GM18867 (cell line): ENCODE measurements around the gene MUC4.
"Not testable (repeated sequence)": the region's sequence is repeated elsewhere in the genome, so short reads cannot be mapped to it uniquely, and the experiment has no call there.

ENCODE experiments used
- ATAC-seq: cut with Tn5 transposase; IDR thresholded peaks from one replicate; pipeline ENCODE4 v1.9.1; 2021; ENCODE audit warnings: mild to moderate bottlenecking, moderate library complexity; ENCODE audit not compliant: unreplicated experiment

MUC4 gene

DNA sequence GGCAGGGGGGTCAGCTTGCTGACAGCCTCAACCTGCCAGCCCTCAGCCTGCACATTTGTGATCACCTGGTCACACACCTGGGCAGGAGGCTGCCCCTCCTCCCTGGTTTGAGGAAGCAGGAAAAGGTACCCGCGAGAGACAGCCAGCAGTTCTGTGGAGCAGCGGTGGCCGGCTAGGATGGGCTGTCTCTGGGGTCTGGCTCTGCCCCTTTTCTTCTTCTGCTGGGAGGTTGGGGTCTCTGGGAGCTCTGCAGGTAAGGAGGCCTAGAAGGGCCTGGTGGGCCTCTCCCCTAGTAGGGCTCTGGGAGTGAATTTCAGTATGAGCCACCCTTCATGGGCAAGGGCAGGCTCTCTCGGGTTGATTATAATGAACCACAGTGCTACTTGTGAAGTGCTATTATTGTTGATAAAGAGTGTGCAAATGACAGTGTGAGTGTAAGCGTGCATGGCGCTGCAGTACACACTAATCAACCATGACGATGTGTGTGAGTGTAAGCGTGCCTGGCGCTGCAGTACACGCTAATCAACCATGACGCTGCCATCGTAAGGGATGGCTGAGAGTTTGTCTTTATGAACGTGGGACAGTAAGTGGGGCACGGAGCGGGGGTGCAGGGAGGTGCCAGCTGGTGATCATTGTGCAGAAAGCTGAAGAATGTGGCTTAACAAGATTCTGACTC, 90.8 kb downstream of the MUC4 start, which contains the start of gene MUC20:
Gene MUC20 (plus strand): TSS at position 148 of the 676 bp plus-strand sequence. CDS start 30 bp downstream, at position 178.
- ATAC-seq: not testable (repeated sequence)

DNA sequence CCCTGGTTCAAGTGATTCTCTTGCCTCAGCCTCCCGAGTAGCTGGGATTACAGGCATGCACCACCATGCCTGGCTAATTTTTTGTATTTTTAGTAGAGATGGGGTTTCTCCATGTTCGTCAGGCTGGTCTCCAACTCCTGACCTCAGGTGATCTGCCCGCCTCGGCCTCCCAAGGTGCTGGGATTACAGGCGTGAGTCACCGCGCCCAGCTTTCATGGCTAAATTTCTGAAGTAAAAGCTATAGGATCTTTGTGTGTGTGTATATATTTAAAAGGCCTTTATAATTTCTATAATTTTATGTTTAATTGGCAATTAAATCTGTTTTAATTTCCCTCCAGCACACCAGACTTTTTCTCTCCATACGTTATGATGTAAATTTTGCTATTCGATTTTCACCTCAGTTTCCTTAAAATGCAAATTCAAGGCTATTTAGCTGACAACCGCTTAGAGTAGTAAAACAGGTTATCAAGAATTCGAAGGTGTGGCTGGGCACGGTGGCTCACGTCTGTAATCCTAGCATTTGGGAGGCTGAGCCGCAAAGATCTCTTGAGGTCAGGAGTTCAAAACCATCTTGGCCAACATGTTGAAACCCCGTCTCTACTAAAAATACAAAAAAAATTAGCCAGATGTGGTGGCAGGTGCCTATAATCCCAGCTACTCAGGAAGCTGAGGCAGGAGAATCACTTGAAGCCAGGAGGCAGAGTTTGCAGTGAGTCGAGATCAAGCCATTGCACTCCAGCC, 92.0 kb downstream of the MUC4 start:
- not testable (repeated sequence) for ATAC-seq

DNA sequence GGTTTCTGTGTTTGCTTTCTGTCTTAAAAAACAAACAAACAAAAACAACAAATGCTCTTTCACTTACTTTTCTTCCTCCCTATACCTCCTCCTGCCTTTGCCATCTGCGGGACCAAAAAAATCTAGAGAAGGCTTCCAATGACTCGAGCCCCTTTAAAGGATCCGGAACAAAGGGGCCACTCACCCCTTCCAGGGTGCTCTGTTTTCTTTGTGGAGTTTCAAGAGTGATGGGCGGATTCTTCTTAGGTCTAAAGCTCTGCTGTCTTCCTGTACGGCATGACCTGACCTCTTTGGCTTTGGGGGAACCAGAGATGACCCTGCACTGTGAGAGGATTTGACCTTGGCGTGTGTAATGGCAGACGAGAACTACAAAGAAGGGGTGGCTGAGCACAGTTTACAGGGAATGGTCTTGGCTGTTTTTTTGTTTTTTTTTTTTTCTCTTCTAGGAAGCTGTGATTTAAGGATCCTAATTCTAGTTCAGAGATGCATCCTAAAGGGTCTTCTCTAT, 93.2 kb downstream of the MUC4 start:
- no peak for ATAC-seq

DNA sequence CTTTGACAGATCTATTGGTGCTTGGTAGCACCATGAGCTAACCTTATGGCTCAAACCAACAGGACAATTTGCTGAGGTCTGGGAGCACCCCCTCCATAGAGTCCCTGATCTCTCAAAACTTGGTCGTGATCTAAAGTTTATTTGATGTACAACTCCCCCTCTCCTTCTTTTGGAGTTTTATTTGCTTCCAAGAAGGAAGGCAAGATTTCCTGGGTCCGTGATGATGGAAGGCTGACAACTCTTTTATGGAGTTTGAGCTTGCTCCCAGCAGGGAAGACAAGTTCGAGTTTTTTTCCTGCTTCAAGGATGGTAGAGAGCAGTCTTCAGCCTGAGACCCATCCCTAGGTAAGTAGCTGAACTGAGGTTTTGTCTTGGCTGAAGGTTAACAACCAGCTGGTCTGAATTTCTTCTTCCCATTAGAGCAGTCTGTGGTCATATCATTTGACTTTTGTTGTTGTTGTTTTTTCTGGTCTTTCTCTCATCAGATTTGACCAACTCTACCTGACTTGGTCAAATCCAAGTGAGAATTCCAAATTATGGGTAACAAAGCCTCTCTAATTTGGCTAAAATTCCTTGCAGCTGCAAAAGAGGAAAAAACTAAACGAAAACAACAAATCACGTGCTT, 93.8 kb downstream of the MUC4 start:
- no peak for ATAC-seq

DNA sequence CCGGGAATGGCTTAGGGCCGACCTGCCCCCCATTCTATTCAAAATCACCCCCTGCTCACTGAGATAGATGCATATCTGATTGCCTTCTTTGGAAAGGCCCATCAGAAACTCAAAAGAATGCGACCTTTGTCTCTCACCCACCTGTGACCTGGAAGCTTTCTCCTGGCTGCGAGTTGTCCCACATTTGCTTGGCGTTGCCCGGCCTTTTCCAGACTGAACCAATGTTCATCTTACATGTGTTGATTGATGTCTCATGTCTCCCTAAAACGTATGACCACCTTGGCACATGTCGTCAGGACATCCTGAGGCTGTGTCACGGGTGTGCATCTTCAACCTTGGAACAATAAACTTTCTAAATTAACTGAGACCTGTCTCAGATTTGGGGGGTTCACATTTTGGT, 94.3 kb downstream of the MUC4 start:
- no peak for ATAC-seq

DNA sequence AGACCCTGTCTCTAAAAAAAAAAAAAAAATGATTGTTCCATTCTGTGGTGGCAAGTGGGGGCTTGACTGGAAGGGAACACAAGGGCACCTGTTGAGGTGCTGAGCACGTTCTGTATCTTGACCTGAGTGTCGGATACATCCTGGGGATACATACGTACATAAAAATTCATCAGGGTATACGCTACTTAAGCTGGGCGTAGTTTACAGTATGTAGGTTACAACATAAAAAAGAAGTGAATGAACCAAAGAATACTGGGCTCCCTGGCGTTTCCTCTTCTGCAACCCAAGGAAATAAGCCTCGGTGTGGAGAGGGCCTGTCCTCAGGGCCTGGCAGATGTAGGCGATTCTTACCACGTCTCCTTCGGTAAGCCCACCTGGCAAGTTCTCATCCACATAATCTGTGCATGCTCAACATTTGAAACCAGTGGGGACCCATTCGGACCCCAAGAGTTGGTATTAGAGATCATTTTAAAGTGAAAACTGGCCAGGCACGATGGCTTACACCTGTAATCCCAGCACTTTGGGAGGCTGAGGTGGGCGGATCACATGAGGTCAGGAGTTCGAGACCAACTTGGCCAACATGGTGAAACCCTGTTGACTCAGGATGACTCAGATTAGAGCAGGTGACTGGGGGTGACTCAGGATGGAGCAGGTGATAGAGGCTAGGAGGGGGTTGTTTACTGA, 96.0 kb downstream of the MUC4 start:
- ATAC-seq: no peak

DNA sequence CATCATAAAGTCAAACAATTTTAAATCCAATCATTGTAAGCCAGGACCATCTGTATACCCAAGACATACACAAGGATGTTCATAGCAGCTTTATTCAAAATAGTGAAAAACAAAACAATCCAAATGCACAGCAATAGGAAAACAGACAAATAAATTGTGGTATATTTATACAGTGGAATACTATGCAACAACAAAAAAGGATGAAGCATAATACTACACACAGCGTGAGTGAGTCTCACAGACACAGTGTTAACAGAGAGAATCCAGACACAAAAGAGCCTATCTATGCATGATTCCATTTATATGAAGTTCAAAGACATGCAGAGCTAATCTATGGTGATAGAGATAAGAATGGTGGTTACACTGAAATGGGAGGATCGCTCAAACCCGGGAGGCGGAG, 96.6 kb downstream of the MUC4 start:
- ATAC-seq: no peak

DNA sequence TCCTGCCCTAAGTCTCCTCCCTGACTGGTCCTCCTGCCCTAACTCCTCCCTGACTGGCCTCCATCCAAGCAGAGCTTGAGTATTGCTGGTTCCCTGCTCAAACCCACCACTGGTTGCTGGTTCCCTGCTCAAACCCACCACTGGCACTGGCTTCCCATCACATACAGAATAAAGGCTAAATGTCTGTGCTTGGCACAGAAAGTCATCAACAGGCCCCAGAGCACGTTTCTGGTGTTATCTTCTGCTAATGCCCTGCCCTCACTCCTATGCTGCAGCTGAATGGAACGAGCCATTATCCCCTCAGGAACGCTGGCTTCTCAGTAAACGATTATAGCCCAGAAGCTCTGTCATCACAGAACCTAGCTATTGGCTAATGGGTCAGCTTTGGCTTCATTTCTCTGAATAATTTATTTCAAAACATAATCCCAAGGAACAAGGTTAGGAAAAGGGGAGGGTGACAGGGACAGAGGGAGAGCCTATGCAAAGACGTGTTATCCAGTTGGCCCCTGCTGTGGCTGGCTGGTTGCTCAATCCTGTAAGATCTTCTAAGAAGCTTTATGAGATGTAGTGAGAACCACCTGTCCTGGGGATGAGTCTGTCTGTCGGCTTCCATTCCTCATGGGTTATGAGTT, 97.2 kb downstream of the MUC4 start:
- ATAC-seq: no peak

DNA sequence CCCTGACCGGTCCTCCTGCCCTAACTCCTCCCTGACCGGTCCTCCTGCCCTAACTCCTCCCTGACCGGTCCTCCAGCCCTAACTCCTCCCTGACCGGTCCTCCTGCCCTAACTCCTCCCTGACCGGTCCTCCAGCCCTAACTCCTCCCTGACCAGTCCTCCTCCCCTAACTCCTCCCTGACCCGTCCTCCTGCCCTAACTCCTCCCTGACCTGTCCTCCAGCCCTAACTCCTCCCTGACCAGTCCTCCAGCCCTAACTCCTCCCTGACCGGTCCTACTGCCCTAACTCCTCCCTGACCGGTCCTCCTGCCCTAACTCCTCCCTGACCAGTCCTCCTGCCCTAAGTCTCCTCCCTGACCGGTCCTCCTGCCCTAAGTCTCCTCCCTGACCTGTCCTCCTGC, 98.6 kb downstream of the MUC4 start:
- ATAC-seq: not testable (repeated sequence)

DNA sequence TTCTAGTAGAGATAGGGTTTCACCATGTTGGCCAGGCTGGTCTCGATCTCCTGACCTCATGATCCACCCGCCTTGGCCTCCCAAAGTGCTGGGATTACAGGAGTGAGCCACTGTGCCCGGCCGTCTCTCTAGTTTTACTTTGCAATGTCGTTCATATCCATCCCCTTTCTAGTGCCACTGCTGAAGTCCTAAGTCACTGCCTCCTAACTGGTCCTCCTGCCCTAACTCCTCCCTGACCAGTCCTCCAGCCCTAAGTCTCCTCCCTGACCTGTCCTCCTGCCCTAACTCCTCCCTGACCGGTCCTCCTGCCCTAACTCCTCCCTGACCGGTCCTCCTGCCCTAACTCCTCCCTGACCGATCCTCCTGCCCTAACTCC, 99.2 kb downstream of the MUC4 start:
- ATAC-seq: not testable (repeated sequence)

DNA sequence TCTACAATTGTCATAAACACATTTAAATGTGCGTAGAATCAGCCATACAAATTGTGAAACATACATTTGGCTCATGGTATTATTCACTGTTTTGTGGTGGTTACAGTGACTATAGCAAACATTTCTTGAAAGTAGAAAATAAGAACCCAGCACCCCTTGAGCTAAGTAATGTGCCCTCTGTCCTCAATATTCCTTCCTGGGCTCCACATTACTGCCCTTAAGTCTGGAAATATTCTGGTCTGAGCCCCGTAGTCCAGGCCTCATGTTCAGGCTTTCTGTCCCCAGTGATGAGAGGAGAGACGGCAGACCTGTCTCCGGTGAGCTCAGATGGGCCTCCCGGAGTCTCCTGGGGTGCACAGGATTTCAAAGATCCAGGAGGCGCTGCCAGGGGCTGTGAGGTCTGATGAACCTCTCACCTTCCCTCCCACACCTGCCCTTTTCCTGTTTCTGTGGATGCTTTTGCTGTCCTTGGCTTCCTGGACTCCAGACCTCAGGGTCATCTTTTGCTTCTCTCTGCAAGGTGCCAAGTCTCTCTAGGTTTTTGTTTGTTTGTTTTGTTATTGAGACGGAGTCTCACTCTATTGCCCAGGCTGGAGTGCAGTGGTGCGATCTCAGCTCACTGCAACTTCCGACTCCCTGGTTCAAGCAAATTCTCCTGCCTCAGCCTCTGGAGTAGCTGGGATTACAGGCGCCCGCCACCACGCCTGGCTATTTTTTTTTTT, 99.8 kb downstream of the MUC4 start:
- ATAC-seq: no peak

DNA sequence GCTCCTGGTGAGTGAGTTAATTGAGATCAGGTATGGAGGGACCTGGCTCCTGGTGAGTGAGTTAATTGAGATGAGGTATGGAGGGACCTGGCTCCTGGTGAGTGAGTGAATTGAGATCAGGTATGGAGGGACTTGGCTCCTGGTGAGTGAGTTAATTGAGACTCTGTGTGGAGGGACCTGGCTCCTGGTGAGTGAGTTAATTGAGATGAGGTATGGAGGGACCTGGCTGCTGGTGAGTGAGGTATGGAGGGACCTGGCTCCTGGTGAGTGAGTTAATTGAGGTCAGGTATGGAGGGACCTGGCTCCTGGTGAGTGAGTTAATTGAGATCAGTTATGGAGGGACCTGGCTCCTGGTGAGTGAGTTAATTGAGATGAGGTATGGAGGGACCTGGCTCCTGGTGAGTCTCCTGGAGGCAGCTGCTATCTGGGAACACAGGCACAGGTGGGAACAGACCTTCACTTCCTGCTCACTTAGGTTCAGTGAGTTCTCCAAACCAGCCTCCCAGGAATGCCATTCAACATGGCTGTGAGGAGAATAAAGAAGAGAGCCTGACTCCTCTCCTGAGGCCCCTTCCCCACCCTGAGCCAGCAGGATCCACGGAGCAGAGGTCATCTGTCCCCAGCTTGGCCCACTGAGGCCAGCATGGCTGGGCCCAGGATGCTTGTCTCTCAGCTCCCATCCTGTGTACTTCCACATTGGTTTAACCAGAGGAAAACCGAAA, 100.5 kb downstream of the MUC4 start:
- not testable (repeated sequence) for ATAC-seq

DNA sequence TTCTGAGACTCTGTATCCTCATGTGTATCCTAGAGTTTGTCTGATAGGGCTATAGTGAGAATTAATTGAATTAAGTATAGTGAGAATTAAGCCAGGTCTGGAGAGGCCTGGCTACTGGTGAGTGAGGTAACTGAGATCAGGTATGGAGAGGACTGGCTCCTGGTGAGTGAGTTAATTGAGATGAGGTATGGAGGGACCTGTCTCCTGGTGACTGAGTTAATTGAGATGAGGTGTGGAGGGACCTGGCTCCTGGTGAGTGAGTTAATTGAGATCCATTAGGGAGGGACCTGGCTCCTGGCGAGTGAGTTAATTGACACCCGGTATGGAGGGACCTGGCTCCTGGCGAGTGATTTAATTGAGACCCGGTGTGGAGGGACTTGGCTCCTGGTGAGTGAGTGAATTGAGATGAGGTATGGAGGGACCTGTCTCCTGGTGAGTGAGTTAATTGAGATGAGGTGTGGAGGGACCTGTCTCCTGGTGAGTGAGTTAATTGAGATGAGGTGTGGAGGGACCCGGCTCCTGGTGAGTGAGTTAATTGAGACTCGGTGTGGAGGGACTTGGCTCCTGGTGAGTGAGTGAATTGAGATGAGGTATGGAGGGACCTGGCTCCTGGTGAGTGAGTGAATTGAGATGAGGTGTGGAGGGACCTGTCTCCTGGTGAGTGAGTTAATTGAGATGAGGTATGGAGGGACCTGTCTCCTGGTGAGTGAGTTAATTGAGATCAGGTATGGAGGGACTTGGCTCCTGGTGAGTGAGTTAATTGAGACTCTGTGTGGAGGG, 101.4 kb downstream of the MUC4 start:
- ATAC-seq: not testable (repeated sequence)

DNA sequence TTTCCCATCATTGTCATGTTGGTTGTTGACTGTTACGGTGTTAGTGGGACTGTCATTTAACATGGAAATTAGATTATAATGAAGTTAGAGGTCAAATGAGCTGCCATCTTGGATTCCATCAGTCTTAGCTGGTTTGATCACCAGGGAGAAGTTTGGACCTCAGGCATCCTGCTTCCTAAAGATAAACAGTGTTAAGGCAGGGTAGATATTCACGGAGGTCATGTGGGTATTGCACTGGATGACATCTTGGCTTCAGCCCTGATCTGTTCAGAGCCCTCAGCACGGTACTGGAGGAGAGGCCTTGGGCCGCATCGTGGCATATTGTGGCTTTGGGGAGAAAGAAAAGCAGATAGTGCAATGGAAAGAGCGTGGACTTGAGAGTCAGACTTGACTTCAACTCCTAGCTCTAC, 102.0 kb downstream of the MUC4 start:
- no peak for ATAC-seq

DNA sequence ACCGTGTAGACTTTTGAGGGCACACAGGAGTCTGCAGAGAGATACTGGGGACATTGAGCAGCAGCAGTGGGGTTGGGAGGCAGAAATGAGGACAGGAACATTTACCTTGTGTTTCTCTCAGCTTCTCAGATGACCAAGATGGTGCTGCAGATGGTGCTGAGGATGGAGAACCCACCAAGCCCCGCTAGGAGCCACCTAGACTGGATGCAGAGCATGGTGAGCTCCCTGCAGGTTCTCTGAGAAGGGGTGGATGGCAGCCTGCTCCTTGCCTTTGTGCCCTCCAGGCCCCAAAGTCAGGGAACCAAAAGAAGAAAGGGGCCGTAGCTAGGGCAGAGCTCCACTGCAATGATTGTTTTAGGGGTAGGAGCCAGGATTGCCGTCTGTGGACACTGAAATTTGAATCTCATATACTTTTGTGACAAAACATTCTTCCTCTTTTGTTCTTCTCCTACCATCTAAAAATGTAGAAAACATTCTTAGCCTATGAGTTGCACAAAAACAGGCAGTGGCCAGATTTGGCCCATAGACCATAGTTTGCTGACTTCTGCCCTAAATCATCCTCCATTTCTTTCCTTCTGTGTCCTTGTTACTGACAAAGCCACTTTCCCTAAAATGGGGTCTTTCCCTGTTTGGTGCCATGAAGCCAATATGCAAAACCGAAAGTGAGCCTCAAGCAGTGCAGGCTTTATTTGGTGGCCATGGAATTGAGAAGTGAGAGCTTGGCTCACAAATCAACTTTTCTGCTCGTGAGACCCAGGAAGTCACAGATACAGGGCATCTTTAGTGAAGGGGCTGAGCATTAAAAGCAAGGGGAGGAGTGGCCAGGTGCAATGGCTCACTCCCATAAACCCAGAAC, 102.9 kb downstream of the MUC4 start:
- ATAC-seq: no peak

DNA sequence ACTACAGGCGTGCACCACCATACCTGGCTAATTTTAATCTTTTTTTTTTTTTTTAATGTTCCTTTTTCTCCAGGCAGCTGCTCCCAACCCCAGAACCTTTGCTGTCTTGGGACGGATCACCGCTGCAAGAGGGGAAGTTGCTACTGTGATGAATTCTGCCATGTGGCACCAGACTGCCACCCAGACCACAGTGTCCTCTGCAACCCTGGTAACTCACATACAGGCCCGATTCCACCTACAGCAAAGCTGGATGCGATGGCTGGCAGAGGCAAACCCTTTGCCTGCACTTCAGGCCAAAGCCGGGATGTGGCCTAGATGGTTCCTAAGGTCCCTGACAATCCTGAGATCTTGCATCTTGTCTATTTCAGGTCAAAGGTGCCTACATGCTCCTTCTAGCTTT, 103.7 kb downstream of the MUC4 start:
- ATAC-seq: no peak

DNA sequence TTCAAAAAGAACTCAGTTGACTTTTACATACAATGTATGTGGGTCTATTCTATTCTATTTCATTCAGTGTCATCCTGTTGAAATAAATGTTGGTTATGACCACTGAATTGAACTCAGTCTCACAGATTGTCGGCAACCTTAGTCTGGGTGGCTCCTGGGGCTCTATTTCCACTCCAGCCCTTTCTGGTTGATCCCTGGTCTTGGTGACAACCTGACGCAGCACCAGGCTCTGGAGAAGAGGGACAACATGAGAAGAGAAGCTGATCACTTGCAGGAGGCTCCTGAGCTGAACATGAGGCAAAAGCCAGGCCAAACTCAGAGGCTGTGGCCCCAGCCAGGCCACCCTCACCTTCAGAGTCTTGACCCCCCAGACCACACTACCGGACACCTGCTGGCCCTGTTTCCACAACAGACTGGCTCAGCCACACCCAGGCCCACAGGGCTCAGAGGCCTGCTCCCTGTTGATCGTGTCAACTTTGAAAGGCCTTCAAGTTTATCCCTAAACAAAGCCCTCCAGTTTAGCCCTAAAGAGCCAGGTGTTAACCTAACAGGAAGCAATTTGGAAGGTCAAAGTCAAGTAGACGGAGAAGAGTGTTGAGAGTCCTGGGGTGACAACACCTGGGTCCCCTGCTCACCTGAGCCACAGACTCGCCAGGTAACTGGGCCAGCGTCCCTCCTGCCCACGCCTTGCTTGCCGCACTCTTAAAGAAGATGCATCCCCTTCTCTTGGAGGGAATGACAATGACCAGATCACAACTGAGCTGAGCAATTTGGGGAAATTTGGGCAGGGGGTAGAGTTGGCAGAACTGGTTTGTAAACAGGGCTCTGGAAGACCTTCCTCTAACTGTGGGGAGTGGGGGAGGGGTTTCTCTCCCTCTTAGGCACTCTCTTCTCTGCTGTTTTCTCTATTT, 106.4 kb downstream of the MUC4 start:
- ATAC-seq: no peak
